ENCODE measurements around the gene ATXN2L.

The ATXN2L gene

DNA sequence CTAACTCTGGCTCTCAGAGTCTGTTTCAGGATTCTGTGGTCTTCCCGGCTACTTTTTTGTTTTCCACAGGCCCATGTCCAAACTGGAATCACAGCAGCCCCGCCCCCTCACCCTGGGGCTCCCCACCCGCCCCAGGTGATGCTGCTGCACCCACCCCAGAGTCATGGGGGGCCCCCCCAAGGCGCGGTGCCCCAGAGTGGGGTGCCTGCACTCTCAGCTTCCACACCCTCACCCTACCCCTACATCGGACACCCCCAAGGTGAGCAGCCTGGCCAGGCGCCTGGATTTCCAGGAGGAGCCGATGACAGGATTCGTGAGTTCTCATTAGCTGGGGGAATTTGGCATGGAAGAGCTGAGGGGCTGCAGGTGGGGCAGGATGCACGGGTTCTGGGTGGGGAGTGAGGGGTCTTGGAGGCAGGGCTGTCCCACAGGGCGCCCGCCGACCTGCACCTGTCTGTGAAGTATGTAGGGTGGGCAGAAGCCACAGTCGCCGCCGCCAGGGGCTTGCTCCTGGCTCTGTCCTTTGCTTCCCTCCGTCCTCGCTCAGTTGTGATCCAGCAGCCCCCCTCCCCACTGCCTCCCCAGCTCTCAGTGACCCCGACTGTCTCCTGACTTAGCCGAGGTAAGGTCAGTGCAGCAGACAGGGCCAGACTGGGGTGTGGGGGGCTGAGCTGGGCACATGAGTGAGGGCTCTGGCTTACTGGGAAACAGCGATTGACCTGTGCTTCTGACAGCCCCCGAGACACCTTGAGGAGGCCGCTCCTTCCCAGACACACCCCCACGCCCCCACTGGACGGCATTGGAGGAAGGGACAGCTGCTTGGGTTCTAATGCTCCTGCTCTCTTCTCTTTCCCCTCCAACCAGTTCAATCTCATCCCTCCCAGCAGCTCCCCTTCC, 13.3 kb downstream of the ATXN2L start:
- Histone ChIP-seq H2BK120ac (ENCODE audit: low read depth, low read length) (no peak overlapping the region), H3K27ac (replicated peaks; ENCODE audit: low read length) (no peak overlapping the region), H3K9me3 (replicated peaks in 1 of 2; ENCODE audit: control insufficient read depth in 2 of 2, insufficient read depth in 1 of 2, low read depth in 1 of 2, low read length in 2 of 2) (no peaks in the 10 kb centered on the region), H3K4ac (ENCODE audit: low read length) (no peak overlapping the region), H2BK5ac (ENCODE audit: low read length) (no peak overlapping the region), H3K18ac (ENCODE audit: low read length) (no peak overlapping the region), H3K79me1 (ENCODE audit: low read depth, low read length) (peaks cover 2% of the 10 kb centered on the region), H2AFZ (ENCODE audit: low read length) (no peak overlapping the region), H3K27me3 (ENCODE audit: control insufficient read depth in 3 of 3, insufficient read depth in 3 of 3, low read depth in 1 of 3, low read length in 3 of 3) (no peaks in the 10 kb centered on the region), H3K4me2 (ENCODE audit: insufficient read depth, low read length, poor library complexity, severe bottlenecking) (no peak overlapping the region), H3K4me3 (ENCODE audit: low read length in 2 of 2) (no peak overlapping the region), H3K9ac (ENCODE audit: low read depth, low read length, poor library complexity) (no peak overlapping the region), H4K91ac (ENCODE audit: low read depth, low read length, poor library complexity) (no peak overlapping the region), H2BK15ac (ENCODE audit: low read length) (no peak overlapping the region), H2AK5ac (ENCODE audit: low read depth, low read length) (no peak overlapping the region), H3K36me3 (replicated peaks in 1 of 2; ENCODE audit: control insufficient read depth in 2 of 2, insufficient read depth in 2 of 2, low read length in 2 of 2) (peaks cover 63 to 84% of the 10 kb centered on the region in 2 donors), H3K14ac (ENCODE audit: low read length) (no peak overlapping the region), H2BK12ac (ENCODE audit: low read length) (no peak overlapping the region), H3K4me1 (ENCODE audit: control insufficient read depth in 2 of 2, insufficient read depth in 1 of 2, low read depth in 1 of 2, low read length in 2 of 2) (no peaks in the 10 kb centered on the region), H3K23ac (ENCODE audit: low read depth, low read length, poor library complexity) (peak overlapping the region; percentile 73), H4K8ac (ENCODE audit: low read depth, low read length) (no peak overlapping the region)
- no CpG with 5 or more reads among the region's 25 CpGs for WGBS, 2 donors (ENCODE audit: extremely low coverage in 2 of 2, insufficient read length in 2 of 2, insufficient replicate concordance in 1 of 2)
- no peak for DNase-seq (ENCODE audit: low spot score)

DNA sequence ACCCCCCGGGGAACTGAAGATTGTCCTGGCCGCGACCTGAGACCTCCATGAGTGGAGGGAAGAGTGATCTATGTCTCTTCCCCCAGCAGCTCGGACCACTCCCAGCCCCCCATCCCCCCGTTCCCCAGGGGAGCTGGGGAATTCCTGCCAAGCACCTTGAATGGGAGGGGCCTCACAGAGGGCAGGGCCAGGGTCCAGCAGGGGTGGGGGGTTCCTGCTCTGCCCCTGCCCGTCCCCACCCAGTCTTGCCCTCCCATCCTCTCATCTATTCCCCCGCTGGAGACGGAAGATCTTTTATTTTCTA, 13.9 kb downstream of the ATXN2L start:
- H3K27me3 ChIP-seq (ENCODE audit: control insufficient read depth in 3 of 3, insufficient read depth in 3 of 3, low read depth in 1 of 3, low read length in 3 of 3), result no peaks in the 10 kb centered on the region
- H3K9me3 ChIP-seq (replicated peaks in 1 of 2; ENCODE audit: control insufficient read depth in 2 of 2, insufficient read depth in 1 of 2, low read depth in 1 of 2, low read length in 2 of 2), result no peaks in the 10 kb centered on the region
- WGBS, 2 donors (ENCODE audit: extremely low coverage in 2 of 2, insufficient read length in 2 of 2, insufficient replicate concordance in 1 of 2), result no CpG with 5 or more reads among the region's 8 CpGs
- H3K18ac ChIP-seq (ENCODE audit: low read length), result no peak overlapping the region
- no peak overlapping the region for H2BK12ac ChIP-seq (ENCODE audit: low read length)
- DNase-seq (ENCODE audit: low spot score), result no peak
- no peak overlapping the region for H4K91ac ChIP-seq (ENCODE audit: low read depth, low read length, poor library complexity)
- H3K4me1 ChIP-seq (ENCODE audit: control insufficient read depth in 2 of 2, insufficient read depth in 1 of 2, low read depth in 1 of 2, low read length in 2 of 2), result no peaks in the 10 kb centered on the region
- H2BK5ac ChIP-seq (ENCODE audit: low read length), result no peak overlapping the region
- peaks cover 2% of the 10 kb centered on the region for H3K79me1 ChIP-seq (ENCODE audit: low read depth, low read length)
- H3K27ac ChIP-seq (replicated peaks; ENCODE audit: low read length), result no peak overlapping the region
- H2BK120ac ChIP-seq (ENCODE audit: low read depth, low read length), result no peak overlapping the region
- H2AK5ac ChIP-seq (ENCODE audit: low read depth, low read length), result no peak overlapping the region
- no peak overlapping the region for H3K9ac ChIP-seq (ENCODE audit: low read depth, low read length, poor library complexity)
- no peak overlapping the region for H3K14ac ChIP-seq (ENCODE audit: low read length)
- H3K4me3 ChIP-seq (ENCODE audit: low read length in 2 of 2), result no peak overlapping the region
- no peak overlapping the region for H2BK15ac ChIP-seq (ENCODE audit: low read length)
- no peak overlapping the region for H4K8ac ChIP-seq (ENCODE audit: low read depth, low read length)
- no peak overlapping the region for H2AFZ ChIP-seq (ENCODE audit: low read length)
- peaks cover 57 to 81% of the 10 kb centered on the region in 2 donors for H3K36me3 ChIP-seq (replicated peaks in 1 of 2; ENCODE audit: control insufficient read depth in 2 of 2, insufficient read depth in 2 of 2, low read length in 2 of 2)
- no peak overlapping the region for H3K23ac ChIP-seq (ENCODE audit: low read depth, low read length, poor library complexity)
- H3K4me2 ChIP-seq (ENCODE audit: insufficient read depth, low read length, poor library complexity, severe bottlenecking), result no peak overlapping the region
- H3K4ac ChIP-seq (ENCODE audit: low read length), result no peak overlapping the region

DNA sequence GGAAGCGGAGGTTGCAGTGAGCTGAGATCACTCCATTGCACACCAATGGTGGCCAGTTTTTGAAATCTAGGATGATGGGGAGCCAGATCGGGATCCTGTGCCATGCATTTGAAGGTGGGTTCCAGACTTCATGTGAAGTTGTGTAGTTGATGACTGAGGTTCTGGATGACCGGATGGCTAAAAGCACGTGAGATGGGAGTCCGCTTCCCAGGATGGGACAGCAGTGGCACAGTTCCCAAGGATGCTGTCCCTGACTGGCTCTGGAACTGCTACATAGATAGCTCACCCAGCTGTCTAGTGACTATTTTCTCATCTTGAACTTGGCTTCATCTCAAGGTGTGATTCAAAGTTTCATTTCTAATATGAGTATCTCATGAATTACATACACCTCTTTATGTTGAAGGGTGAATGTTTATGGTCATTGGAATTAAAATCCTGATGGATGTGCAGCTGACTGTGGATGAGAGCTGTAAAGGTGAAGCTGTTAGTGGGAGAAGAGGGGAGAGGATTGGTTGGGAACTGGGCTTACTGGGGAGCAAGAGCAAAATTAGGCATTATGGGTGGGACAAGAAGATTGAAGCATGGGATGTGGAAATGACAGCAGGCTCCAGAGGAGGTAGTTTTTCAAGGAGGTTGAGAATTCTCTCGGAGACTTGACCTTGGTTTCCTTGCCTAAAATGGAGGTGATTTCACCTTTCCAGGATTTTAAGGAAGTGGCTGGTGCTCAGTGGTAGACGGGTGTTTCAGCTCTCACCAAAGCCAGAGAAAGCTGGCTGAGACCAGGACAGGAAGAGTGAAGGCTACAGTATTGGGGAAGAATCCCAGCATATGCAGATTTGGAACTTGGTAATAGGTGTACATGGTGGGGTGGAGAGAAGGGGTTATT, 15.1 kb downstream of the ATXN2L start:
- H3K14ac ChIP-seq (ENCODE audit: low read length), result no peak overlapping the region
- H3K4me1 ChIP-seq (ENCODE audit: control insufficient read depth in 2 of 2, insufficient read depth in 1 of 2, low read depth in 1 of 2, low read length in 2 of 2), result no peaks in the 10 kb centered on the region
- H3K9me3 ChIP-seq (replicated peaks in 1 of 2; ENCODE audit: control insufficient read depth in 2 of 2, insufficient read depth in 1 of 2, low read depth in 1 of 2, low read length in 2 of 2), result no peaks in the 10 kb centered on the region
- H3K4me2 ChIP-seq (ENCODE audit: insufficient read depth, low read length, poor library complexity, severe bottlenecking), result no peak overlapping the region
- H2BK15ac ChIP-seq (ENCODE audit: low read length), result no peak overlapping the region
- H3K27me3 ChIP-seq (ENCODE audit: control insufficient read depth in 3 of 3, insufficient read depth in 3 of 3, low read depth in 1 of 3, low read length in 3 of 3), result no peaks in the 10 kb centered on the region
- H2AFZ ChIP-seq (ENCODE audit: low read length), result no peak overlapping the region
- no peak overlapping the region for H2BK120ac ChIP-seq (ENCODE audit: low read depth, low read length)
- no peak overlapping the region for H3K23ac ChIP-seq (ENCODE audit: low read depth, low read length, poor library complexity)
- H3K9ac ChIP-seq (ENCODE audit: low read depth, low read length, poor library complexity), result no peak overlapping the region
- WGBS, 2 donors (ENCODE audit: extremely low coverage in 2 of 2, insufficient read length in 2 of 2, insufficient replicate concordance in 1 of 2), result no CpG with 5 or more reads among the region's 7 CpGs
- H2BK5ac ChIP-seq (ENCODE audit: low read length), result no peak overlapping the region
- peaks cover 2% of the 10 kb centered on the region for H3K79me1 ChIP-seq (ENCODE audit: low read depth, low read length)
- H3K36me3 ChIP-seq (replicated peaks in 1 of 2; ENCODE audit: control insufficient read depth in 2 of 2, insufficient read depth in 2 of 2, low read length in 2 of 2), result peaks cover 58 to 81% of the 10 kb centered on the region in 2 donors
- no peak for DNase-seq (ENCODE audit: low spot score)
- H3K27ac ChIP-seq (replicated peaks; ENCODE audit: low read length), result no peak overlapping the region
- no peak overlapping the region for H3K4me3 ChIP-seq (ENCODE audit: low read length in 2 of 2)
- no peak overlapping the region for H4K91ac ChIP-seq (ENCODE audit: low read depth, low read length, poor library complexity)
- H2BK12ac ChIP-seq (ENCODE audit: low read length), result no peak overlapping the region
- no peak overlapping the region for H3K18ac ChIP-seq (ENCODE audit: low read length)
- no peak overlapping the region for H2AK5ac ChIP-seq (ENCODE audit: low read depth, low read length)
- H3K4ac ChIP-seq (ENCODE audit: low read length), result no peak overlapping the region
- H4K8ac ChIP-seq (ENCODE audit: low read depth, low read length), result no peak overlapping the region

- Histone ChIP-seq H4K91ac (ENCODE audit: low read depth, low read length, poor library complexity) (no peak overlapping the region), H3K4me2 (ENCODE audit: insufficient read depth, low read length, poor library complexity, severe bottlenecking) (no peak overlapping the region), H2AK5ac (ENCODE audit: low read depth, low read length) (no peak overlapping the region), H3K27me3 (ENCODE audit: control insufficient read depth in 3 of 3, insufficient read depth in 3 of 3, low read depth in 1 of 3, low read length in 3 of 3) (no peaks in the 10 kb centered on the region), H2BK12ac (ENCODE audit: low read length) (no peak overlapping the region), H2BK120ac (ENCODE audit: low read depth, low read length) (no peak overlapping the region), H3K4me3 (ENCODE audit: low read length in 2 of 2) (no peak overlapping the region), H4K8ac (ENCODE audit: low read depth, low read length) (no peak overlapping the region), H3K9ac (ENCODE audit: low read depth, low read length, poor library complexity) (no peak overlapping the region), H3K23ac (ENCODE audit: low read depth, low read length, poor library complexity) (no peak overlapping the region), H3K36me3 (replicated peaks in 1 of 2; ENCODE audit: control insufficient read depth in 2 of 2, insufficient read depth in 2 of 2, low read length in 2 of 2) (peaks cover 57 to 81% of the 10 kb centered on the region in 2 donors), H2BK15ac (ENCODE audit: low read length) (no peak overlapping the region), H3K14ac (ENCODE audit: low read length) (no peak overlapping the region), H3K4me1 (ENCODE audit: control insufficient read depth in 2 of 2, insufficient read depth in 1 of 2, low read depth in 1 of 2, low read length in 2 of 2) (no peaks in the 10 kb centered on the region), H3K27ac (replicated peaks; ENCODE audit: low read length) (no peak overlapping the region), H3K18ac (ENCODE audit: low read length) (no peak overlapping the region), H2AFZ (ENCODE audit: low read length) (no peak overlapping the region), H2BK5ac (ENCODE audit: low read length) (no peak overlapping the region), H3K79me1 (ENCODE audit: low read depth, low read length) (peaks cover 2% of the 10 kb centered on the region), H3K4ac (ENCODE audit: low read length) (no peak overlapping the region), H3K9me3 (replicated peaks in 1 of 2; ENCODE audit: control insufficient read depth in 2 of 2, insufficient read depth in 1 of 2, low read depth in 1 of 2, low read length in 2 of 2) (no peaks in the 10 kb centered on the region)
- DNase-seq (ENCODE audit: low spot score), result no peak
- WGBS, 2 donors (ENCODE audit: extremely low coverage in 2 of 2, insufficient read length in 2 of 2, insufficient replicate concordance in 1 of 2), result no CpG with 5 or more reads among the region's 1 CpG
Measured at GRCh38 chr16:28838558-28838918, 15.7 kb downstream of the ATXN2L start.

Data from neuronal stem cell (in vitro differentiated cells).